Colonic mucosa (tissue), 4 donors: ENCODE results near the gene GATM. TPM values are rescaled to one million over a fixed set of nuclear protein-coding genes. Genes with fewer than 3 reads are reported as not detected.

Source experiments
- DNase-seq: peaks from one replicate; pipeline ENCODE4 v3.0.0-alpha.2; 2020
- H3K27ac ChIP-seq: fragments of 200-600 bp; one replicate; pipeline ENCODE4 v1.8.0; 2021
- H3K27me3 ChIP-seq: fragments of 200-600 bp; one replicate; pipeline ENCODE4 v1.8.0; 2021
- H3K36me3 ChIP-seq: fragments of 200-600 bp; one replicate; pipeline ENCODE4 v1.8.0; 2021
- H3K4me1 ChIP-seq: fragments of 200-600 bp; one replicate; pipeline ENCODE4 v1.8.0; 2021; ENCODE audit warnings: mild to moderate bottlenecking
- H3K4me3 ChIP-seq: fragments of 200-600 bp; one replicate; pipeline ENCODE4 v1.8.0; 2021
- H3K9ac ChIP-seq, 2 donors: one replicate each; pipeline ENCODE4 v1.7.0; 2013; ENCODE audit warnings: control low read depth in 2 of 2, low read depth in 2 of 2, low read length in 2 of 2
- H3K9me3 ChIP-seq: fragments of 200-600 bp; one replicate; pipeline ENCODE4 v1.8.0; 2021
- CTCF ChIP-seq: fragments of 200-600 bp; IDR thresholded peaks from one replicate; pipeline ENCODE4 v1.8.0; 2022; ENCODE audit warnings: antibody characterized with exemption, mild to moderate bottlenecking
- intact Hi-C: fragments of 100-400 bp; cut with DNase I; formaldehyde crosslinking; loops from one replicate; pipeline ENCODE4 v1.14.1; 2022
- total RNA-seq, 2 donors: library from RNA; stranded (reverse); fragmentation: NEBNext Ultra II Directional in 1 of 2; extraction: Animal tissue kit (Norgen Biotek cat#: 25700) in 1 of 2; gene quantifications; one replicate each; pipeline ENCODE4 v1.2.1, GENCODE V29; 2021
- donor health status: healthy.
- donor health status: DM: no; HTN: no; CAD: no.
- donor health status: DM: no; HTN: no; CAD: no.

The GATM gene
- total RNA-seq, 2 donors from 2014 or later = 6.4 to 17.9 TPM

GRCh38 chr15:45414215-45414885 lies 36.0 kb upstream of the GATM start:
- Histone ChIP-seq H3K27me3 (no peaks in the 10 kb centered on the region), H3K36me3 (no peaks in the 10 kb centered on the region), H3K4me1 (no peaks in the 10 kb centered on the region), H3K9me3 (no peaks in the 10 kb centered on the region), H3K27ac (no peak overlapping the region), H3K9ac (no peak overlapping the region), H3K4me3 (no peak overlapping the region)
- no peak for TF ChIP-seq CTCF
- intact Hi-C loops = no loop called here
- no peak for DNase-seq

- Histone ChIP-seq H3K4me1 (no peaks in the 10 kb centered on the region), H3K27me3 (no peaks in the 10 kb centered on the region), H3K27ac (no peak overlapping the region), H3K9ac (no peak overlapping the region), H3K9me3 (no peaks in the 10 kb centered on the region), H3K4me3 (no peak overlapping the region), H3K36me3 (no peaks in the 10 kb centered on the region)
- no peak for TF ChIP-seq CTCF
- no peak for DNase-seq
- intact Hi-C loops = no loop called here
Measured at GRCh38 chr15:45409596-45409995, 31.3 kb upstream of the GATM start.

- Histone ChIP-seq H3K9me3 (no peaks in the 10 kb centered on the region), H3K9ac (no peak overlapping the region), H3K4me3 (no peak overlapping the region), H3K27me3 (no peaks in the 10 kb centered on the region), H3K4me1 (peaks cover 5% of the 10 kb centered on the region), H3K36me3 (no peaks in the 10 kb centered on the region), H3K27ac (no peak overlapping the region)
- no peak for TF ChIP-seq CTCF
- DNase-seq = no peak
- intact Hi-C loops = no loop called here
Measured at GRCh38 chr15:45407786-45408185, 29.4 kb upstream of the GATM start.

GRCh38 chr15:45402955-45403877 lies 24.9 kb upstream of the GATM start:
- Histone ChIP-seq H3K9ac (peak overlapping the region; percentile 97 to 99), H3K27ac (peak overlapping the region; percentile 89), H3K27me3 (no peaks in the 10 kb centered on the region), H3K36me3 (no peaks in the 10 kb centered on the region), H3K4me3 (peak overlapping the region; percentile 94), H3K4me1 (peaks cover 5% of the 10 kb centered on the region), H3K9me3 (no peaks in the 10 kb centered on the region)
- peak; percentile 44 for DNase-seq
- no peak for TF ChIP-seq CTCF
- intact Hi-C loops = loop anchor here (5.0 kb wide), 1 partner anchor 201 kb away; no protein-coding TSS in a partner anchor

- TF ChIP-seq CTCF = no peak
- DNase-seq = peak; percentile 97
- H3K27me3 ChIP-seq = no peaks in the 10 kb centered on the region
- H3K36me3 ChIP-seq = no peaks in the 10 kb centered on the region
- peak overlapping the region; percentile 89 for H3K27ac ChIP-seq
- H3K9me3 ChIP-seq = no peaks in the 10 kb centered on the region
- H3K4me1 ChIP-seq = peaks cover 5% of the 10 kb centered on the region
- H3K9ac ChIP-seq = peak overlapping the region; percentile 97 to 99
- intact Hi-C loops = loop anchor here (5.0 kb wide), 1 partner anchor 200 kb away; no protein-coding TSS in a partner anchor
- H3K4me3 ChIP-seq = peak overlapping the region; percentile 94
Measured at GRCh38 chr15:45402162-45402954, 24.0 kb upstream of the GATM start.
